HEK293 (cell line): ENCODE measurements around the gene ROCK1.

Experiments used
- CTCF ChIA-PET: fragments of 350-600 bp; formaldehyde crosslinking; extraction: SDS; loops from one replicate; lab custom pipeline; 2021; ENCODE audit warnings: antibody characterized with exemption; lab: Yijun Ruan, JAX
- POLR2A ChIA-PET: fragments of 300-600 bp; formaldehyde crosslinking; extraction: SDS; loops from one replicate; lab custom pipeline; 2020; ENCODE audit warnings: antibody characterized with exemption, inconsistent platforms; lab: Yijun Ruan, JAX
- H3K27ac ChIP-seq: fragments of 200-500 bp; sonication (Bioruptor generic); 2 replicates; pipeline ENCODE4 v1.5.1; 2014; ENCODE audit warnings: low read depth, low read length, control low read depth, inconsistent platforms; ENCODE audit errors: extremely low read depth
- H3K36me3 ChIP-seq, 2 experiments: fragments of 200-500 bp in 1 of 2; sonication (Bioruptor generic) in 1 of 2; 1 replicate in 1 of 2; 2 replicates in 1 of 2; pipeline ENCODE4 v1.5.1; 2014 to 2017; ENCODE audit warnings: inconsistent platforms in 2 of 2, low read length in 2 of 2; ENCODE audit not compliant: control insufficient read depth in 2 of 2, insufficient read depth in 1 of 2
- H3K4me1 ChIP-seq: fragments of 200-500 bp; sonication (Bioruptor generic); 2 replicates; pipeline ENCODE4 v1.5.1; 2014; ENCODE audit warnings: mild to moderate bottlenecking, low read length, inconsistent platforms; ENCODE audit not compliant: control insufficient read depth, insufficient read depth
- H3K4me3 ChIP-seq: 2 replicates; pipeline ENCODE4 v1.5.1; 2011; ENCODE audit warnings: low read depth, mild to moderate bottlenecking, control low read depth, low read length, moderate library complexity
- H3K9me3 ChIP-seq: fragments of 200-500 bp; sonication (Bioruptor generic); 2 replicates; pipeline ENCODE4 v1.5.1; 2014; ENCODE audit warnings: low read depth, low read length, inconsistent platforms; ENCODE audit not compliant: control insufficient read depth, insufficient read depth
- KLF9 ChIP-seq: fragments of 450-650 bp; formaldehyde crosslinking; IDR thresholded peaks from 2 replicates; pipeline ENCODE4 v1.5.1; 2016; ENCODE audit warnings: missing biosample characterization, missing genetic modification characterization, low read depth
- MEIS1 ChIP-seq: sonication (generic); formaldehyde crosslinking; IDR thresholded peaks from 2 replicates; pipeline ENCODE4 v1.8.1; 2022; ENCODE audit warnings: missing genetic modification reagents, mild to moderate bottlenecking, borderline replicate concordance
- PRDM1 ChIP-seq: fragments of 450-650 bp; formaldehyde crosslinking; IDR thresholded peaks from 2 replicates; pipeline ENCODE4; 2016; ENCODE audit warnings: missing biosample characterization, missing genetic modification characterization
- REPIN1 ChIP-seq: fragments of 450-650 bp; formaldehyde crosslinking; IDR thresholded peaks from 2 replicates; pipeline ENCODE4 v1.5.1; 2017; ENCODE audit warnings: missing biosample characterization, missing genetic modification characterization, low read depth
- SETDB1 ChIP-seq: IDR thresholded peaks from one replicate; pipeline ENCODE4 v1.6.1; 2017; ENCODE audit warnings: mild to moderate bottlenecking, low read length, moderate library complexity, mixed read lengths; ENCODE audit not compliant: insufficient read length
- WT1 ChIP-seq: fragments of 450-650 bp; formaldehyde crosslinking; IDR thresholded peaks from 2 replicates; pipeline ENCODE4 v1.5.1; 2016; ENCODE audit warnings: missing biosample characterization, missing genetic modification characterization
- YY1 ChIP-seq: fragments of 450-650 bp; formaldehyde crosslinking; IDR thresholded peaks from 2 replicates; pipeline ENCODE4 v1.5.1; 2018; ENCODE audit warnings: missing biosample characterization, missing genetic modification characterization
- ZBTB26 ChIP-seq: fragments of 450-650 bp; formaldehyde crosslinking; optimal IDR thresholded peaks from 2 replicates; pipeline ENCODE3; 2016; ENCODE audit warnings: missing biosample characterization, mild to moderate bottlenecking, missing genetic modification characterization
- ZNF140 ChIP-seq: fragments of 450-650 bp; formaldehyde crosslinking; IDR thresholded peaks from 2 replicates; pipeline ENCODE4 v1.5.1; 2016; ENCODE audit warnings: missing biosample characterization, missing genetic modification characterization
- ZNF174 ChIP-seq: fragments of 450-650 bp; formaldehyde crosslinking; IDR thresholded peaks from 2 replicates; pipeline ENCODE4 v1.5.0; 2017; ENCODE audit warnings: missing biosample characterization, mild to moderate bottlenecking, missing genetic modification characterization
- ZNF2 ChIP-seq: fragments of 450-650 bp; formaldehyde crosslinking; IDR thresholded peaks from 2 replicates; pipeline ENCODE4 v1.5.1; 2016; ENCODE audit warnings: missing biosample characterization, missing genetic modification characterization
- ZNF214 ChIP-seq: fragments of 450-650 bp; formaldehyde crosslinking; IDR thresholded peaks from 2 replicates; pipeline ENCODE4 v1.5.1; 2017; ENCODE audit warnings: missing biosample characterization, mild to moderate bottlenecking, missing genetic modification characterization, borderline replicate concordance
- ZNF398 ChIP-seq: fragments of 450-650 bp; formaldehyde crosslinking; IDR thresholded peaks from 2 replicates; pipeline ENCODE4 v1.5.1; 2017; ENCODE audit warnings: missing biosample characterization, missing genetic modification characterization
- ZNF426 ChIP-seq: fragments of 450-650 bp; formaldehyde crosslinking; IDR thresholded peaks from 2 replicates; pipeline ENCODE4 v1.5.1; 2017; ENCODE audit warnings: missing biosample characterization, missing genetic modification characterization, mild to moderate bottlenecking, inconsistent platforms, moderate library complexity
- ZNF501 ChIP-seq: fragments of 450-650 bp; formaldehyde crosslinking; IDR thresholded peaks from 2 replicates; pipeline ENCODE4 v1.5.1; 2016; ENCODE audit warnings: missing biosample characterization, missing genetic modification characterization
- ZNF521 ChIP-seq: fragments of 450-650 bp; formaldehyde crosslinking; IDR thresholded peaks from 2 replicates; pipeline ENCODE4 v1.5.1; 2017; ENCODE audit warnings: missing biosample characterization, mild to moderate bottlenecking, missing genetic modification characterization
- ZNF571 ChIP-seq: fragments of 450-650 bp; formaldehyde crosslinking; IDR thresholded peaks from 2 replicates; pipeline ENCODE4 v1.5.0; 2017; ENCODE audit warnings: missing biosample characterization, missing genetic modification characterization
- ZNF624 ChIP-seq: fragments of 450-650 bp; formaldehyde crosslinking; IDR thresholded peaks from 2 replicates; pipeline ENCODE4 v1.5.1; 2017; ENCODE audit warnings: missing biosample characterization, missing genetic modification characterization
- ZNF645 ChIP-seq: fragments of 450-650 bp; formaldehyde crosslinking; IDR thresholded peaks from 2 replicates; pipeline ENCODE4; 2016; ENCODE audit warnings: missing biosample characterization, missing genetic modification characterization
- ZNF692 ChIP-seq: fragments of 450-650 bp; formaldehyde crosslinking; IDR thresholded peaks from 2 replicates; pipeline ENCODE4 v1.5.1; 2016; ENCODE audit warnings: missing biosample characterization, missing genetic modification characterization

Gene ROCK1

GRCh38 chr18:21040466-21040865, 71.1 kb downstream of the ROCK1 start:
- CTCF ChIA-PET: no interaction called here
- Histone ChIP-seq H3K36me3 (peaks cover 15 to 20% of the 10 kb centered on the region in 2 experiments), H3K27ac (no peak overlapping the region), H3K4me3 (no peak overlapping the region)
- TF ChIP-seq ZNF501 (tag by site-specific recombination): no peak
- TF ChIP-seq ZNF645 (tag by site-specific recombination): no peak
- TF ChIP-seq ZNF571 (tag by site-specific recombination): no peak
- no peak for TF ChIP-seq ZNF174 (tag by site-specific recombination)
- no peak for TF ChIP-seq ZNF426 (tag by site-specific recombination)
- TF ChIP-seq ZNF398 (tag by site-specific recombination): no peak
- no peak for TF ChIP-seq YY1 (tag by site-specific recombination)
- no peak for TF ChIP-seq PRDM1 (tag by site-specific recombination)
- no peak for TF ChIP-seq ZNF624 (tag by site-specific recombination)
- no peak for TF ChIP-seq KLF9 (tag by site-specific recombination)
- TF ChIP-seq MEIS1: no peak
- no peak for TF ChIP-seq WT1 (tag by site-specific recombination)
- TF ChIP-seq, all 188 proteins: peak for 0
- no peaks in the 10 kb centered on the region for H3K9me3 ChIP-seq
- POLR2A ChIA-PET: no interaction called here
- H3K4me1 ChIP-seq: no peaks in the 10 kb centered on the region

DNA sequence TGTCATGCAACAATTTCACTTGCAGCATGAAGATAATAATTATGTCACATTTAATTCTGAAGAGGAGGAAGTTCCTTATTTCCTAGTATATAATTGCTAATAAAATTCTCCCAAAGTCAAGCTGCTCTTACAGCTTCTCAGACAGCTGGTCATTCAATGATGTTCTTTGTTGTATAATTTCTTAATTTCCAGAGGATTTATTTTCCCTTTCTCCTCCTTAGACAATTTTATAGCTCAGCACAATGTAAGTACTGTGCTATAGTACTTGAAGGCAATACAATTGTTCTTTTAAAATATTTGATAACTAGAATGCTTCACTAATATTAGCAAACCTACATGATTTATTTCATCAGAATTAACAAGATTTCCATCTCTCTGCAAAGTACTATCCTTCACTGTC, 73.4 kb downstream of the ROCK1 start:
- Histone ChIP-seq H3K9me3 (no peaks in the 10 kb centered on the region), H3K27ac (no peak overlapping the region), H3K36me3 (peaks cover 16 to 19% of the 10 kb centered on the region in 2 experiments), H3K4me1 (no peaks in the 10 kb centered on the region), H3K4me3 (no peak overlapping the region)
- ChIA-PET CTCF (interaction anchor here (1.4 kb wide), 1 partner anchor 142 kb away, joined by 4 read pairs; no protein-coding TSS in a partner anchor), POLR2A (no interaction called here)
- no peak for TF ChIP-seq SETDB1
- no peak for TF ChIP-seq ZBTB26 (tag by site-specific recombination)
- TF ChIP-seq ZNF624 (tag by site-specific recombination): no peak
- TF ChIP-seq ZNF692 (tag by site-specific recombination): no peak
- TF ChIP-seq ZNF521 (tag by site-specific recombination): no peak
- no peak for TF ChIP-seq ZNF214 (tag by site-specific recombination)
- TF ChIP-seq ZNF140 (tag by site-specific recombination): no peak
- no peak for TF ChIP-seq REPIN1 (tag by site-specific recombination)
- no peak for TF ChIP-seq ZNF2 (tag by site-specific recombination)
